ENCODE results near the gene TNS1. TPM values are rescaled to one million over a fixed set of nuclear protein-coding genes. Genes with fewer than 3 reads are reported as not detected.

TNS1 gene
- total RNA-seq, 1 experiment from 2014 or later = 4.5 TPM

DNA sequence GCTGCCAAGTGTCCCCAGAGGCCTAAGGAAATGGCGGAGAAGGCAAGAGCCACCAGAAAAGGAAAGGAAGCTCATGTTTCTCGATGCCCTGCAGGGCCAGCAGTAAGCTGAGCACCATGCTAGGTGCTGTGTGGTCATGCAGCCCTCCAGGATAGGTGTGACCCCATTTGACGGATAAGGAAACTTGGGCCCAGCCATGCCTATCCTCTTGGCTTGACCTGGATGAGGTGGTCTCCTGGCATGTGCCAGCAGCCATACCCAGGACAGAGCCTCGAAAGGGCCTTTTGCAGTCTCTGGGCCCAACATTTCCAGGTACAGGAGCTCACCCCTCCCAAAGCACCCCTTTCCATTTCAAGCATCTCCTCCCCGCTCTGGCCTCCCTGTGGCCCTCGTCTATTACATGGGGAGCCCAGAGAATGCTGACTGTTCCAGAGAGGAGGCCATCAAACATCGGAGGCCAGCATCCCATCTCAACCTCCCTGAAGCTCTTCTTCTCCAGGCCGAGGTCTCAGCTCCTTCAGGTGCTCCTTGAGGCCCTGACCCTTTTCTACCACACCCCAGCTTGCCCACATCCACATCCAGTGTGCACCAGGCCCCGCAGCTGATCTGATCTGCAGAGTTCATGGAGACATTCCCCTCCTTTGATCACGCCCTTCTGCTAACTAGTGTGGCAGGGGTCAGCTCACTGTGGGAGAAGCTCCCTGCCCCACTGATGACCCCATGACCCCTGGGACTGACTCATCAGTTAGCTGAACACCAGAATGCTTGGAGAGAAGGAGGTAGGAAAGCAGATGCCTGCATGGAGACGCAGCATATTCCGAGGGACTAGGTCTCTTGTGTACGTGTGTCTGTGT, 208.4 kb downstream of the TNS1 start:
- no peak for ATAC-seq
- H3K27me3 Mint-ChIP-seq (ENCODE audit: low read depth) = no peaks in the 10 kb centered on the region
- no peaks in the 10 kb centered on the region for H3K36me3 Mint-ChIP-seq
- TF ChIP-seq E2F5 (CRISPR knock-in tag; IDR thresholded peaks at IDR 0.05) = no peak
- TF ChIP-seq FOXK1 (CRISPR knock-in tag; IDR thresholded peaks at IDR 0.05) = no peak
- TF ChIP-seq CREM (CRISPR knock-in tag; IDR thresholded peaks at IDR 0.05) = no peak
- TF ChIP-seq FOXP1 (CRISPR knock-in tag; IDR thresholded peaks at IDR 0.05; ENCODE audit: borderline replicate concordance) = no peak
- no peak for TF ChIP-seq TP53 (CRISPR knock-in tag; IDR thresholded peaks at IDR 0.05)
- TF ChIP-seq IRF2 (CRISPR knock-in tag; IDR thresholded peaks at IDR 0.05; ENCODE audit: borderline replicate concordance, low read depth) = no peak
- TF ChIP-seq ZNF121 (CRISPR knock-in tag; IDR thresholded peaks at IDR 0.05) = no peak
- TF ChIP-seq ZNF396 (CRISPR knock-in tag; IDR thresholded peaks at IDR 0.05; ENCODE audit: borderline replicate concordance) = no peak
- peaks cover 11% of the 10 kb centered on the region for H3K4me1 Mint-ChIP-seq
- no peak for DNase-seq (ENCODE audit: low spot score)
- H3K9me3 Mint-ChIP-seq = no peaks in the 10 kb centered on the region
- POLR2A ChIA-PET = no interaction called here
- H3K4me3 Mint-ChIP-seq = no peak overlapping the region
- no peak overlapping the region for H3K27ac Mint-ChIP-seq
- CTCF ChIA-PET = interaction anchor here (1.0 to 2.6 kb wide), 5 partner anchors 8 to 200 kb away, joined by 3 to 17 read pairs (median 5); no protein-coding TSS in a partner anchor

DNA sequence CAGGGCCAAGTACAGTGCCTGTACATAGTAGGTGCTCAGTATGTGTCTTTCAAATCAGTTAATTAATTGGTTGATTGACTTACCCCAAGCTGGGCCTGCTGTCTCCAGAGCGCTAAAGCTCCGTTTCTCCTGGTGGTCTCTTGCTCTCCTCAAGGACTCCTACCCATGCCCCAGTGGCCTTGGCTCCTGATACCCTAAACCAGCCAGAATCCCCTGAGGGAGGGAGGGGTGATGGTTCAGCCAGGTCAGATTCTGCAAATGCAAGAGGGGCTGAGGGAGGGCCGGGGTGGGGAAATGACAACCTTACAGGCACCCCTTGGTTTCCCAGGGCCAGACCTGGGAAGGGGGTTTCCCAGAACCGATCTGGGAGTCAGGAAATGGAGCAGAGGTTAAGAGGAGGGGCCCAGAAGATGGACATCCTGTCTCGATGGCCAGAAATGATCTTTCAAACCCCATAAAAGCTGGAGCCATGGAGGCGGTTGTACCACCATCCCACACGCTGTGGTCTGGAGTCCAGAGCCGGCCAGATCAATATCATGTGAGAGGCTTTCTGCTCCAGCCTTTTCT, 209.1 kb downstream of the TNS1 start:
- POLR2A ChIA-PET = no interaction called here
- CTCF ChIA-PET = interaction anchor here (1.0 to 2.6 kb wide), 5 partner anchors 7 to 200 kb away, joined by 3 to 17 read pairs (median 5); no protein-coding TSS in a partner anchor
- H3K9me3 Mint-ChIP-seq = no peaks in the 10 kb centered on the region
- ATAC-seq (no peak), DNase-seq (ENCODE audit: low spot score) (no peak)
- H3K27me3 Mint-ChIP-seq (ENCODE audit: low read depth) = no peaks in the 10 kb centered on the region
- TF ChIP-seq RORB (CRISPR knock-in tag; IDR thresholded peaks at IDR 0.05) (no peak), PRRX2 (CRISPR knock-in tag; IDR thresholded peaks at IDR 0.05) (no peak), ZNF671 (CRISPR knock-in tag; IDR thresholded peaks at IDR 0.05) (no peak), OVOL2 (CRISPR knock-in tag; IDR thresholded peaks at IDR 0.05; ENCODE audit: borderline replicate concordance) (no peak), FOXP1 (CRISPR knock-in tag; IDR thresholded peaks at IDR 0.05; ENCODE audit: borderline replicate concordance) (no peak), ATF1 (CRISPR knock-in tag; IDR thresholded peaks at IDR 0.05) (no peak), ARID4B (CRISPR knock-in tag; IDR thresholded peaks at IDR 0.05; ENCODE audit: borderline replicate concordance) (no peak), GRHL2 (CRISPR knock-in tag; IDR thresholded peaks at IDR 0.05; ENCODE audit: insufficient replicate concordance, severe bottlenecking) (no peak), JUN (CRISPR knock-in tag; IDR thresholded peaks at IDR 0.05) (no peak), ZNF263 (CRISPR knock-in tag; IDR thresholded peaks at IDR 0.05; ENCODE audit: low read depth) (no peak), HMGA2 (CRISPR knock-in tag; IDR thresholded peaks at IDR 0.05) (no peak), NFE2L1 (CRISPR knock-in tag; IDR thresholded peaks at IDR 0.05) (no peak)
- TF ChIP-seq, protein P1, sequence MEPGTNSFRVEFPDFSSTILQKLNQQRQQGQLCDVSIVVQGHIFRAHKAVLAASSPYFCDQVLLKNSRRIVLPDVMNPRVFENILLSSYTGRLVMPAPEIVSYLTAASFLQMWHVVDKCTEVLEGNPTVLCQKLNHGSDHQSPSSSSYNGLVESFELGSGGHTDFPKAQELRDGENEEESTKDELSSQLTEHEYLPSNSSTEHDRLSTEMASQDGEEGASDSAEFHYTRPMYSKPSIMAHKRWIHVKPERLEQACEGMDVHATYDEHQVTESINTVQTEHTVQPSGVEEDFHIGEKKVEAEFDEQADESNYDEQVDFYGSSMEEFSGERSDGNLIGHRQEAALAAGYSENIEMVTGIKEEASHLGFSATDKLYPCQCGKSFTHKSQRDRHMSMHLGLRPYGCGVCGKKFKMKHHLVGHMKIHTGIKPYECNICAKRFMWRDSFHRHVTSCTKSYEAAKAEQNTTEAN (CRISPR knock-in tag; IDR thresholded peaks at IDR 0.05) = no peak
- TF ChIP-seq, protein P2, sequence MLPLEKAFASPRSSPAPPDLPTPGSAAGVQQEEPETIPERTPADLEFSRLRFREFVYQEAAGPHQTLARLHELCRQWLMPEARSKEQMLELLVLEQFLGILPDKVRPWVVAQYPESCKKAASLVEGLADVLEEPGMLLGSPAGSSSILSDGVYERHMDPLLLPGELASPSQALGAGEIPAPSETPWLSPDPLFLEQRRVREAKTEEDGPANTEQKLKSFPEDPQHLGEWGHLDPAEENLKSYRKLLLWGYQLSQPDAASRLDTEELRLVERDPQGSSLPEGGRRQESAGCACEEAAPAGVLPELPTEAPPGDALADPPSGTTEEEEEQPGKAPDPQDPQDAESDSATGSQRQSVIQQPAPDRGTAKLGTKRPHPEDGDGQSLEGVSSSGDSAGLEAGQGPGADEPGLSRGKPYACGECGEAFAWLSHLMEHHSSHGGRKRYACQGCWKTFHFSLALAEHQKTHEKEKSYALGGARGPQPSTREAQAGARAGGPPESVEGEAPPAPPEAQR (CRISPR knock-in tag; IDR thresholded peaks at IDR 0.05) = no peak
- TF ChIP-seq, protein P3, sequence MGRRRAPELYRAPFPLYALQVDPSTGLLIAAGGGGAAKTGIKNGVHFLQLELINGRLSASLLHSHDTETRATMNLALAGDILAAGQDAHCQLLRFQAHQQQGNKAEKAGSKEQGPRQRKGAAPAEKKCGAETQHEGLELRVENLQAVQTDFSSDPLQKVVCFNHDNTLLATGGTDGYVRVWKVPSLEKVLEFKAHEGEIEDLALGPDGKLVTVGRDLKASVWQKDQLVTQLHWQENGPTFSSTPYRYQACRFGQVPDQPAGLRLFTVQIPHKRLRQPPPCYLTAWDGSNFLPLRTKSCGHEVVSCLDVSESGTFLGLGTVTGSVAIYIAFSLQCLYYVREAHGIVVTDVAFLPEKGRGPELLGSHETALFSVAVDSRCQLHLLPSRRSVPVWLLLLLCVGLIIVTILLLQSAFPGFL (CRISPR knock-in tag; IDR thresholded peaks at IDR 0.05; ENCODE audit: borderline replicate concordance) = no peak
- peaks cover 12% of the 10 kb centered on the region for H3K4me1 Mint-ChIP-seq
- H3K36me3 Mint-ChIP-seq = 0 out of 2 replicates have a peak, but pooled peaks cover 2% of the 10 kb centered on the region
- no peak overlapping the region for H3K4me3 Mint-ChIP-seq
- no peak overlapping the region for H3K27ac Mint-ChIP-seq

Data from WTC11 (cell line).